ENCODE measurements around the gene NTN1.

NTN1 gene

DNA sequence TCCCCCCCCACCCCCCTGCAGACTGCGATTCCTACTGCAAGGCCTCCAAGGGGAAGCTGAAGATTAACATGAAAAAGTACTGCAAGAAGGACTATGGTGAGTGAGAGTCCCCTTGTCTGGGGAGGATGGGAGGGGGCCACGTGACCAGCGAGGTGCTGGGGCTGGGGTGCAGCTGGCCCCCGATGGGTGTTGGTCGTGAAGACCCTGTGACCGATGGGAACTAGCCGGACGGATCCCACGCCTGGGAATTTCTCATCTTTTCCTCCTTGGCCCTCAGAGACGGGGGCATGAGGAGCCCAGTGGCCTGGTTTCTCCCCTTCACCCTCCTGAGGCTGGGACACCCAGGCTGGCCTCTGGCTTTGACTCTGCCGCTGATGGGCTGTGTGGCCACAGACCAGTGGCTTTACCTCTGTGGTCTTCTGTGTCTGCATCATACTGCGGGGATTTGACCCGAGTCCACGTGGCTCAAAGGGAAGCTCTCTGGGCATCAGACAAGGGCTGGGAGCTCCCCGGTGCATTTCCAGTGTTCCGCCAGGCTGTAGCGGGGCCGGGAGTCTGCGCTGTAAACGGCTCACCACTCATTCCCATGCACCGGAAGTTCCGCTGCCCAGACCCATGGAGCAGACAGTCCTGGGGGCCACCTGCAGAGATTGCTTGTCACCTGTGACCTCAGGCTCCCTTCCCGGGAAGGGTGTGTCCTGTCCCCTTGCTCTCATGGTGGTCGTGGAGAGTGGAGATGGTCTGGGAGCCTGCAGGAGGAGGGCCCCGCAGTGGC is 200.0 kb downstream of the NTN1 start:
- no peak for DNase-seq

DNA sequence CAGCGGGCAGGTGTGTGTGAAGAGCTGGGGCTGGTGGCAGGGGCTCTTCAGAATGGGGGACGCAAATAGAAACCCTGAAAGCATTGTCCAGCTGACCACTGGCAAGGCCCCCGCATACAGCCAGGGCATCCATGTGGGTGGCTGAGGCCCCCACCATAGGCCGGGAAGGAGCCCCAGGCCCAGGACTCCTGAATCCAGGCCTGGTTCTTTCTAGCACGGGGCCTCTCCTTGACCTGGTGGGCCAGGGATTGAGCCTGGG is 200.5 kb downstream of the NTN1 start:
- no peak for DNase-seq

GRCh38 chr17:9223531-9223930 is 202.2 kb downstream of the NTN1 start:
- no peak for DNase-seq

- DNase-seq = no peak
These were observed 203.2 kb downstream of the NTN1 start for GRCh38 chr17:9224485-9224884.

DNA sequence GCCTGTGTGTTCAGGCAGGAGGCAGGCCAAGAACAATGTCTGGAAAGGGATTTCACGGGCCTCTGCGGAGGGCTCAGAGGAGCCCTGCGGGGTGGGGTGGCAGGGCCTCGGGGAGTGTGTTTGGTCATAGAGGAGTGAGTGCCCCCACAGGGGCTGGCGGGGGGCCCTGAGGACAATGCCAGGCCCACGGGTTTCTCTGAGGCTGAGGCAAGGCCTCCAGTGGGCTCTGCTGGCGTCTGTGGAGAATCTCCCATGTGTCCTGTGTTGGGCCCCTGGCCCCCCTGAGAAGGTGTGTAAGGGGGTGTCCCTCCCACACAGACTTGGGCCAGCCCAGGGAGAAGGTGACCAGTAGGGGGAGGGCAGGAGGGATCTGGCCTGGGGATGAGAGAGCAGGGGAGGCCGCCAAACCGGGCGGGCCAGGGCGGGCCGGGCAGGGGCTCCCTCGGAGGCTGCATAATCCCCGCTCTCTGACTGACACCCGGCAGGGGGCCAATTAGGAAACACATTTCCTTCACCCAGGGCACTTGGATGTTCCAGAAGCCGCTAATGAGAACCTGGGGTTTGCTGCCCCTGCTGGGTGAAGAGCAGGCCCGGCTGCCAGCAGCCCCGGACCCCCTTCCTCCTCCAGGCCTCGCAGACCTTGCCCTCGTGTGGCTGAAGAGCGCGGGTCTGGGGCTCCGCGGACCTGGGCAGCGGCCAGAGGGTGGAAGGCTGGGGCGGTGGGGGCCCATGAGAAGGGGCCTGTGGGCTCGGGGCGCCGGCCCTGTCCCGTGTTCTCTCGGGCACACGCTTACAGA is 204.2 kb downstream of the NTN1 start:
- no peak for DNase-seq

GRCh38 chr17:9226130-9226793 is 205.0 kb downstream of the NTN1 start:
- DNase-seq = no peak

DNA sequence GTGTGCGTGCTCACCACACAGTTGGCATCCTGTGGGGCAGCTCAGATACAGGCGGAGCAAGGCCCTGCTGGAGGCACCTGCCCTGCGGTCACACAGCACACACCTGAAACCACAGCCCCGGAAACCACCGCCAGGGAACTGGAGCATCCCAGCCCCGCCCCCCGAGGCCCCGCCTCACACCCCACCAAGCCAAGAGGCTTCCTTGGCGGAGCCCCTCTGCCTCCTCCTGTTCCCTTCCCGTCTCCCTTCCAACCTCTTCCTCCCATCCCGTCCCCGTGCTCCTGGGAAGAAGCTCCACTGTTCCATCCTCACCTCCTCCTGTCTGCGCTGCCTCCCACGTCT is 205.5 kb downstream of the NTN1 start:
- no peak for DNase-seq

DNA sequence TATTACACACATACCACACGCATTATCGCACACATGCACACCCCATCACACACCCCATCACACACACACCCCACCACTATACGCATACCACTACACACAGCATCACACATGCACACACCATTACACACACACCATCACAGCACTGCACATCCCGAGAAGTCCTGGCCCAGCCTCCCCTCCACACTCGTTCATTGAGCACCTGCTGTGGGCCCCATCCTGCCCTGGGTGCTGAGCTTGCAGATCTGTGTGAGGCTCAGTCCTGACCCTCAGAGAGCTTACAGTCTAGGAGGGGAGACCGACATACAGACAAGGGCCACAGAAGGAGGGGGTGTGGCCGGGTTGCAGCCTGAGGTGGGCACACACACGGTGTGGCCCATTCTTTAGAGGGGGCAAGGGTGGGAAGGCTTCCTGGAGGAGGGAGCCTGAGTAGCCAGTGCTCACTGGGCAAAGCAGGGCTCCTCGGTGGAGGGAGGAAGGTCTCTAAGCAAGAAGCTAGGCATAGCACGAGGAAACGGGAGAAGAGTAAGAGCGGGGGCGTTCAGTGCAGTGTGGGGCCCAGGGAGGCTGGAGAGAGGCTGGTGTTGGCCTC is 206.6 kb downstream of the NTN1 start:
- DNase-seq = no peak

DNA sequence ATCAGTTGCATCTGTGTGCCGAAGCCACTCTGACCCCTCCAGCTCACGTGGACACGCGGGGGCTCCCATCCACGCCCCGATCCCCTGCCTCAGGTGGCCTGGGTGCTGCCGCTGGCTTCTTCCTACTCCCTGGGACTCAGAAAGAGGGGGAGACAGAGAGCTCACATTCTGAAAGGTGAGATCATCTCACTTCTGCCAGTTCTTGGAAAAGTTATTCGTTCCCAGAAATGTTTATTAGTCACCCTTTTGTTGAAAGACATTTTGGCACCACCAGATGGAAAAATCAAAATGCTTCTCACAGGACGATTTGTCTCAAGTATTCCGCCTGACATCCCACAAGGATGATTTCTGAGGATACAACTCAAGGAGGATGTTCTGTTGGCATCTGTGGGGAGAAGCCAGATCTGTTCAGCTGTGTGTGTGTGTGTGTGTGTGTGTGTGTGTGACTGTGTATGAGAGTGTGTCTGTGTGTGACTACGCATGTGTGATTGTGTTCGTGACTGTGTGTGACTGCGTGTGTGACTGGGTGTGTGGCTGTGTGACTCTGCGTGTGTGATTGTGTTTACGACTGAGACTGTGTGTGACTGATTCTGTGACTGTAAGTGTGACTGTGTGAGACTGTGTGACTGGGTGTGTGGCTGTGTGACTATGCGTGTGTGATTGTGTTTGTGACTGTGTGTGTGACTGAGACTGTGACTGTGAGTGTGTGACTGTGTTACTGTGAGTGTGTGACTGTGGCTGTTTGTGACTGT is 207.3 kb downstream of the NTN1 start:
- no peak for DNase-seq

DNA sequence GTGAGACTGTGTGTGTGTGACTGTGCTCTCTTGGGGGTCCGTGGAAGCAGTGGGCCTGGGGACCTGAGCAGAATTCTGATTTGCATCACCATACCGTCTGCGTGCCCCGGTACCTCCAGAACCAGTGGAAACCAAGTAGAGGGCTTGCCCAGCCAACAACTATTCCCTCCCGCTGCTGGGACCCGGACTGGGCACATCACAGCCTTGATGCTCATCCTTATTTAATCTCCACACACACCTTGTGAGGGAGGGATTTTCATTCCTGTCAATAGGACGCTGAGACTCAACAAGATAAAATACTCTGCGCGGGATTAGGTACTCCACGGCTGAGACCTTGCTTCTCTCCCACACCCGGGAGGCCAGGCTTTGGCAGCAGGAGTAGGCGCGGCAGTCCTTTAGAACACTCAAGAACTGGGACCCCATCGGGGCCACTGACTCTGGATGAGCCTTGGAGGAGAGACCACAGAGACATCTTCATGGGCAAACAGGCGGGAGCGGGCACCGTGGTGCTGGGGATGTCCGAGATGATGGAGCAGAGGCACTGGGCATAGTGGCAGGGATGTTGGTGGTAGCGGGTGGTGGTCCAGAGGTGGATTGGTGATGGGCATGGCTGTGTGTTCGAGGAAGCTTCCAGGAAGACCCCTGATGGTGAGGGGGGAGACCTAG is 208.0 kb downstream of the NTN1 start:
- DNase-seq = no peak

- no peak for DNase-seq
These were observed 208.5 kb downstream of the NTN1 start for GRCh38 chr17:9229826-9230201.

DNA sequence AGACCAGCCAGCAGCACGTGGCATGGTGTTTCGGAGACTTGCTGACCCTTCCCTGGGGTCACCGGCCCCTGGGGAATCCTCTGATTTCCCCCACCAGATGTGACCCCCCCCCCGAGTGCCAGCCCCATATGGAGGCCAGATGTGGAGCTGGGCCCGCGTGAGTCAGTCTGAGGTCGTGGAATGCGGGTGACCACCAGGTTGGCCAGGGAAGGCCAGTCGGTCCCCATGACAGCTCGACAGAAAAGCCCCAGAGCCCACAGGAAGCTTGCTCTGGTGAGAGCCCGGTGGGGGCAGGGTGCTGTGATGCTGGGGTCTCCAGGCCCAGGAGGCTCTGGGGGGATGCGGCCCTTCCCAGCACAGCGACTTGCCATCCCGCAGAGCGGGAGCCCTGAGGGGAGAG is 209.0 kb downstream of the NTN1 start:
- no peak for DNase-seq

- no peak for DNase-seq
These were observed 209.6 kb downstream of the NTN1 start for GRCh38 chr17:9230861-9231260.

- no peak for DNase-seq
These were observed 210.3 kb downstream of the NTN1 start for GRCh38 chr17:9231449-9232154.

DNA sequence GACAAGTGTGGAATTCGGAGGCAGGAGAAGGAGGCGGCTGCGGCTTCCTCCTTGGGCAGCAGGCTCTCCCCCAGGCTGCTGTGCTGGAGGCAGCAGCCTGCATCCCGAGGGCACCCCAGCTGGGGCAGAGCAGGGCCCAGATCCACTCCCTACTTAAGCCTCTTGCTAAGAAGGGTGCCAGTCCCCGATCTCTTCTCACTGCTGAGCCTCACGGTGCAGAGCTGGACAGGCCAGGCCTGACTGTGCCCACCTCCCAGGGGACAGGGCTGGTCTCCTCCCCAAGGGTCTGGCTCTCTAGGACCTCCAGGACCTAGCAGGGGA is 210.8 kb downstream of the NTN1 start:
- no peak for DNase-seq

GRCh38 chr17:9232591-9233270 is 211.4 kb downstream of the NTN1 start:
- DNase-seq = no peak

- no peak for DNase-seq
These were observed 211.9 kb downstream of the NTN1 start for GRCh38 chr17:9233271-9233599.

GRCh38 chr17:9233761-9234160 is 212.5 kb downstream of the NTN1 start:
- no peak for DNase-seq

GRCh38 chr17:9234389-9234945 is 213.2 kb downstream of the NTN1 start:
- no peak for DNase-seq

GRCh38 chr17:9235346-9235745 is 214.0 kb downstream of the NTN1 start:
- DNase-seq = no peak

DNA sequence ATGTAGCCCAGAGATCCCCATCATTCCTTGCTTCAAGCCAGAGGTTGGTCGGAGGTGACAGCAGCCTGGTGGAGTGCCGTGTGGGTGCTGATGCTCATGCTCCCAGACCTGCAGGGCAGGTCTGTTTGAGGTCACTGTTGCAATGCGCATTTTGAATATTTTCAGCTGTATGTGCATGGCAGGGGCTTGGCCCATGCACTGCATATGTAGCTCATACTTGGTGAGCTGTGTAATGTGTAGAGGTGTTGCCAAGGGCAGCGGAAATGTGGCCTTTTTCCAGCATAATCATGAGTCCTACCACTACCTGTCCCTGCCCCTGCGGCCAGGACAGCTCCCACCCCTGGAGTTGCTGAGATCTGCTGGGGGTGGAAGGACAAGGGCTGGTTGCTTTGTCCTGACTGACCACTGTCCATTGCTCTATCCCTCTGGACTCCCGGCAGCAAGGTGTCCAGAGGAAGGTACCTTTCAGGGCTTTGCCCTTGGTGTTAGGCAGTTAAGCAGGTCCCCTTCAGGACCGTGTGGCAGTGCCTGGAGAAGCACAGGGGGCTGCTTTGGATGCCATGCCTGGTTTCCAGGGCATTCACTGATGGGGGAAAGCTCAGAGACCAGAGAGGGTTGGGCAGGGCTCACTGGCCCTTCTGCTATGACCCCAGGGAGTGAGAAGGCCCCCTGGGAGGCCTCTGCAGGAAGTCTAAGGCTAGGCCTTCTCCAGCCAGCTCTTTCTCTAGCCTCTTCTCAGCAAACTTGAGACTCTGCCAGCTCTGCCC is 215.2 kb downstream of the NTN1 start:
- no peak for DNase-seq

Data from NCI-H748 treated with DMSO at 0.1 percent for 48 hours (cell line).